Fibroblast of peridontal ligament (primary cell): ENCODE measurements around the gene ALDH4A1.

Source experiments
- DNase-seq: peaks from one replicate; pipeline ENCODE4 v3.0.0-alpha.2; 2010; ENCODE audit errors: extremely low read depth

The ALDH4A1 gene

DNA sequence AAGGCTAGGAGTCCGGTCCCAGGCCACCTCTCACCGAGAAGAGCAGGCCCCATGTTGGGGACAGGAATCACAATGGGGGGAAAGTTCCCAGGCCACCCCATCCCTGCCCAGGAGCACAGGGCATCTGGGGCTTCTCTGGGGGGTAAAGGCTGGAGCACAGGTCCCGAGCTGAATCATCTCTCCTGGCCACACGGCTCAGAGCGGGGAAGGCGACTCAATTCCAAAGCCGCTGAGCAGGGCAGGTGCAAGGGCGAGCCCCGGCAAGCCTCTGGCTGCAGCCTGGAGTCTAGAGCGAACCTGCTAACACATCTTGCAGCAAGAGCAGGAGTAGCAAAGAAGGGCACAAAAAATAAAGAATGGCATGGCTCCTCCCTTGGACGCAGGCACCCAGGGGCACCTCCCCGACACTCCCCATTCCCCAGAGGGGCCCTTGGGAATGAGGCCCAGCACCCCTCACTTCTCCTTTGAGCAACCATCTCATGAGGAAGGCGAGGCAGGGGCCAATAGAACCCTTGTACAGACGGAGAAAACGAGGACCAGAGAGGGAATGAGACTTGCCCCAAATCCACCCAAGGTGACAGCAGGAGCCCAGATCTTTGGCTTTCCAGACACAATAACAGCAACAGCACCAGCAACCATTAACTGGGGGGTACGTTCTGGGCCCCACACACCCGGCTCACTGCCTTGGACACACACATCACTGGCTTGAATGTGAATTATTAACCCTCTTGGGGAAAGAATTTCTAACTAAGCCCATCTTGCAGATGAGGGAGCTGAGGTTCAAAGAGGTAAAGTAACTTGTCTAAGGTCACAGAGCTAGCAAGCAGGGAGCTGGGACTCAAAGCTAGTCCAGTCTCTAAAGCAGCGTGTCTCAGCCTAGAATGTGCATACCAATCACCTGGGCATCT is 20.7 kb upstream of the ALDH4A1 start:
- no peak for DNase-seq

DNA sequence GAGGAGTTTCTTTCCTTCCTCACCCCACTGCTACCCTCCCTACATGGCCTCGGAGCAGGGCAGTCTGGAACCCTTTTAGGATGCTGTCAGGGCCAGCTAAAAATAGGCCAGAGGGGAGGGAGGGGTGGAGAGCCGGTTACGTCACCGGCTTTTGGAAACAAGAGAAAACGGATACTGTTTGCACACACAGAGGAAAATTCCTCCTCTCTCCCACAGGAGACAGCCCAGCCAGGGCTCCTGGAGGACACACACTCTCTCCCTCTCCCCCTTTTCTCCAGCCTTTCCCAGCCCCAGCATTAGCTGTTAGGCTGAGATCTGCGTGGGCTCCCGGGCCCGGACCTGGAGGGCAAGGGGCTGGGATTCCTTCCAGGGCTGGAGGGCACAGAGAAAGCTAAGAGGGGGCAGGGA is 20.0 kb upstream of the ALDH4A1 start:
- DNase-seq: peak; percentile 93

DNA sequence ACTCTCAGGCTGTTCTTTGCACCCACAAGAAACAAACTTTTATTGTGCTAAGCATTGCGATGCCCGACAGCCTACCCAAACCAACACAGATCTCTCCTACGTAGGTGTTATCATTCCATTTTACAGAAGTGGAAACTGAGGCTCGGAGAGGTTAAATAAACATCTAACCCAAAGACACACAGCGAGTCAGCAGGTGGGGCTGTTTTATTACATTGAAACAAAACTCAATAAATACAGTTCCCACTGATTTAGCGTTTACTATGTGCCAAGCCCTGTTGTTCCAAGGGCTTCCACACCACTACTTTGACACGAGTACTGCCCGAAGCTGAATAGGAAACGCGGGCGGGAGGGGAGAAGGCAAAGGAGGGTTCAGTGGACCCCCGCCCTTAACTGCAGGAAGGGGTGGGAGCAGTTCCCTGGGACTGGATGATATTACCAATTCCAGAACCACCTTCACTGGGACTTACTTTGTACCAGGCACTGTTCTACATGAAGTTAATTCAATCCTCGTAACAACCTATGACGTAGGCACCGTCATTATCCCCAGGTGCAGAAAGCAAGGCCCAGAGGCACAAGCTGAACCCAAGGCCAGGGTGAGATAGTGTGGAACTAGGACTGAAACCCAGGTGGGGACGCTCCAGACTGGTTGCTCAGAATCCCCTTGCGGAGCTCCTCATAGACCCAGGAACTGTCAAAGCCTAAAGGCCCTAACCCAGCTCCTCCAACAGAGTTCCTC is 19.3 kb upstream of the ALDH4A1 start:
- no peak for DNase-seq

DNA sequence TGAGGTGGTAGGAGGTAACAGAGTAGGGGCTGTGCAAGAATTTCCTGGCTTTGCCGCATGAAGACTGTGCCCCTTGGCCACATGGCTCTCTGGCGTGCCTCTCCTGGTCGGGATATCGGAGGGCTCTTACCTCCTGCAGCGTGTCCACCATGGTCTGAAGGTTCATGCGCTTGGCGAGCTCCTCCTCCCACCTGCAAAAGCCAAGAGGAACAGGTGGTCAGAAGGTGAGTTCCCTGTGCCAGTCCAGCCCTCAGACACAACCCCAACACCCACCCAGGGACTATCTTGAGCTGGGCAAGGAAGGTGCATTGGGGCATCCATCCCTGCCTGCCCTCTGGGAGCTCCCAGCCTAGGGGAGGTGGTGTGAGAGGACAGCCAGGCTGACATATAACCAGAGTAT is 18.6 kb upstream of the ALDH4A1 start:
- DNase-seq: no peak

DNA sequence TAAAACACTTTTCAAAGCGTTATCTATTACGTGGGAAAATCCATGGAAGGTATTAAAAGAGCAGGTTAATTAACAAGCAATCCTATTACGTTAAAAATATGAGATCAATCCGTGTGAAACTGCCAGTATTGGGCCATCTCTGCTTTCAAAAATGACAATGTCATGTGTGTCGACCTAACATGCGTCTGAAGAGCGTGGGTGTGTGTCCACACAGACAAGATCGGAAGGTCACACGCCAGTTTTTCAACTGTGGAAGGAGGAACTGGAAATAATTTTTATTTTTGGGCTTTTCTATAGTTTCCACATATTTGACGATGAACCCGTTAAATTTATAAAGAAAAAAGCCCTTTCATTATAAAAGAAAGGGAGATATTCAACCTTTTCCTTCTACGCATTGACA is 17.6 kb upstream of the ALDH4A1 start:
- DNase-seq: no peak

DNA sequence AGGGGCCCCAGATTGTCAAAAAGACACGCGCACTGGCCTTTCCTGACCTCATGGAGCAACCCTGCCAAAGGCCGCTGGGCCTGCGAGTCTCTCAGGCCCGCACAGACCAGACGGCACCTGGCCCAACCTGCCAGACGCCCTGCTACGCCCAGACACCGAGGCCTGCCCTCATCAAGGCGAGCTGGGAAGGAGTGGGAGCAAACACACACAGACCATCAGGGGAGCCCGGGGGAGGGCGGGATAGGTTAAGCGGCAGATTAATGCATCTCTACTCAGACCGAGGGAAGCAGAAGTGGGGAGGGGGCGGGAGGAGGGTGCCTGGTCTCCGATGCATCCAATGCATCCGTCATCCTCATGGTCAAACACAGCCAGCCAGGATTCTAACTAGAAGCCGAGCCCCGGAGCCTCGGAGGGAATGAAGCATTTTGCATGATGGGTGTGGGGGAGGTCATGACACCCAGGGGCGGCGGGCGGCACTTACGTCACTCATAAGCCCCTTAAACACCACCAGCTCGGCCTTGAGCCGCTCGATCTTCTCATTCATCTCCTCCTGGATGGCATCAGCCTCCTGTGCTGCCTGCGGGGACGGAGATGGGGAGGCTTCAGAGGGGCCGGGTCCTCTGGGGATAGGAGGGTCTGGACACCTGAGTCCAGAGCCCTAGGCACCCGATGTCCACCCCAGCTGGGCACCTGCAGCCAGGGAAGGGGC is 17.0 kb upstream of the ALDH4A1 start:
- DNase-seq: no peak

DNA sequence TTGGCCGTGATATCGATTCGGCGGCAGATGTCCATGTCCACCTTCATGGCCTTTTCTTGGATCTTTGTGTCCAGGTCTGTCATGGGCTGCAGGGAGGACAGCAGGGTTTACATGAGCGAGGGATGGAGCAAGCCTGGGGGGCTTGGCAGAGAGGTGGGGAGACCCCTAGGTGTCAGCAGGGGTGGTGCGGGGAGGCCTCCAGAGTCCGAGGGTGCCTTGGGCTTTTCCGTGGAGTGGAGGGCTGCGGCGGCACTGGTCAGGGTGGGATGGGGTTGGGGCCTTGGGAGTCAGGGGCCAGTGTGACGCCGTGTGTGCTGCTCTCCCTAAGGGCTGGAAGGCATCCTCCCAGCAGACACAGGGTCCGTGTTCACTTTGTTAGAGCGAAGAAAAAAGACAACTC is 16.1 kb upstream of the ALDH4A1 start:
- DNase-seq: no peak

DNA sequence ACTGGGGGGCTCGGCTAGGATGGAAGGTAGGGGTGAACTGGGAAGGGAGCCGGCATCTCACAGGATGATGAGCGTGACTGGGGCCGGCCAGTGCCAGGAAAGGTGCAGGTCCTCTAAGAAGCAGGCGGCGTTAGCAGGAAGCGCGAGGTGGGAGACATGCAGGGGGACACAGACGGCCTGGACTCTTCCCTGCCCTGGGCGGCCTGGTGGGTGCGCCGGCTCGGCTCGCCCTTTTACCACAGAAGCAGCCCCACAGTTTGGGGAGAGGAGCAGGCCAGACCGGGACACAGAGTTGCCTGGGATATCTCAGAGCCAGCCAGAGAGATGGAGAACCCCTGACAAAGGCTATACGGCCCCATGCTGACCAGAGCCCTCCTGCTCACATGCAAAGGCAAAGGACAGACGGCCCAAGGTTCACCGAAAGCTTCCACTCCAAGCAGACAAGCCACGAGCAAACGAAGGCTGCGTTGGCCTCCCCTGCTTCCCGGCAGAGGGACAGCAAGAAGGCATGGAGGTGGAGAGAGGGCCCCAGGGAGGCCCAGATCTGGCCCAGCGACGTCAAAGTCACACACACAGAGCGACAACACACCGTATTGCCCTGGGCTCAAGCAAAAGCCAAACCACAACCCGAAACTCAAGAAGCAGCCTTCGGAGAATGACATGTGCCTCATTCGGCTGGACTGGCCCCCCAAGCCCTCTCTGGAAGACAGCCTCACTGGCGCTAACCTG is 14.9 kb upstream of the ALDH4A1 start:
- no peak for DNase-seq

DNA sequence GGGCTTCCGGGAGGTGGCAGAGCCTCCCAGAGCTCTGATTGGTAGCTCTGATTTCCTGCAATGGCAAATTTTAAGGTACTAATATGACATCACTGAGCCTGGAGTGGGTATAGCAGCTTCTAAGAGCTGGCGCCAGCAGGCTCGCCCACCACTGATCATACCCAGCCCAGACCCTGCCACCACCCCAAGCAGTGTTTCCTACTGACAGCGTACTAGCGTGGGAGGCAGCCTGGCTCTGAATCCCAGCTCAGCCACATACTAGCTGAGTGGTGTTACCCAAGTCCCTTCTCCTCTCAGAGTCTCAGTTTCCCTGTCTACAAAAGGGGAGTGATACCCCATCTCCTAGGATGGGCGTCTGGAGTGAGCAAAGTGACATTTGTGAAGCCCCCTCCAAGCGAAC is 13.0 kb upstream of the ALDH4A1 start:
- DNase-seq: no peak

DNA sequence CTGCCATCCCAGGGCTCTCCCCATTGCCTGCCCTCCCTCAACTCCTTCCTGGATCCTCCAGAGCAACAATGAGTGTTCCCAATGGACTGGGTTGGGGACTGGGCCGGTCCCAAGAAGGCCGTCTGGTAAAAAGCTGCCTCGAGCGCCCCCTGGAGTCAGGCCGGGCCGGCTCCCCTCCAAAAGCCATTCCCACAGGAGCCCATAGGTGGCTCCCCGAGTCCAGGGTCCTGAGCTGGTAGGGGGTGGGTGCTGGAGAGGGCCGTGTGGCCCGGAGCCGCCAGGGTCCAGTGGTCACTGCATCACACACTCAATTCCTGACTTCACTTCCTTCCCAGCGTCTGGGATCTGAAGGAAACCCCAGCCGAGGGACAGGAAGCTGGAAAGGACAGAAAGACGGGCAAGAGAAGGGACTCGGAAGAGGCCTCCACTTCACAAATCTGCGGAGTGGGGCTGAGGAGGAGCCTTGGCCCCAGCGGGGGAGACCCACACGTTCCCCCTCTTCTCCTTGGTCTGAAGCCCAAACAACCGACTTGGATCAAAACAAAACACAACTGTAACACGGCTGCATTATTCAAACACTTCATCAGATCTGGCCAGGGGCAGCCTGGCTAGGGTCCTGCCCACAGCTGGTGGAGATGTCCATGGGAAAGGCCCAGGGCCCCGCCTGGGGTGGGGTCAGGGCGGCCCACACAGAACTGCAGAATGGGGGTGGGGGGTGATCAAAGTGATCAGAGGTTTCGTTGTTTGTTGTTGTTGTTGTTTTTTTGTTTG is 10.9 kb upstream of the ALDH4A1 start:
- DNase-seq: peak; percentile 65

DNA sequence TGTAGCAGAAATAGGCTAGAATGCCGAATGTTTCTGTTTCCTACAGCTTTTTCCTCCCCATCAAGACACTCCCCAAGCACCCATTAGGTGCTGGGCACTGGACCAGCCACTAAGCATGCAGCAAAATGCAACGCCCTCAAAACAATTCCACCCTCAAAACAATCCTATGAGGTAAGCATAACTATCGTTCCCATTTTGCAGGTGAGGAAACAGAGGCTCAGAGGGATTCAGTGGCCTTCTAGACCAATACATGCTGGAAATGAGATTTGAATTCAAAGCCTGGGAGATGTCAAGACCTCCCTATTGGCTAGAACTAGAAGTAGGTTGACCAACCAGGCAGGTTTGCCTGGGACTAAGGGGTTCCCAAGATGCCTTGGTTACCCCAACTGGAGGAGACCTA is 10.2 kb upstream of the ALDH4A1 start:
- no peak for DNase-seq

DNA sequence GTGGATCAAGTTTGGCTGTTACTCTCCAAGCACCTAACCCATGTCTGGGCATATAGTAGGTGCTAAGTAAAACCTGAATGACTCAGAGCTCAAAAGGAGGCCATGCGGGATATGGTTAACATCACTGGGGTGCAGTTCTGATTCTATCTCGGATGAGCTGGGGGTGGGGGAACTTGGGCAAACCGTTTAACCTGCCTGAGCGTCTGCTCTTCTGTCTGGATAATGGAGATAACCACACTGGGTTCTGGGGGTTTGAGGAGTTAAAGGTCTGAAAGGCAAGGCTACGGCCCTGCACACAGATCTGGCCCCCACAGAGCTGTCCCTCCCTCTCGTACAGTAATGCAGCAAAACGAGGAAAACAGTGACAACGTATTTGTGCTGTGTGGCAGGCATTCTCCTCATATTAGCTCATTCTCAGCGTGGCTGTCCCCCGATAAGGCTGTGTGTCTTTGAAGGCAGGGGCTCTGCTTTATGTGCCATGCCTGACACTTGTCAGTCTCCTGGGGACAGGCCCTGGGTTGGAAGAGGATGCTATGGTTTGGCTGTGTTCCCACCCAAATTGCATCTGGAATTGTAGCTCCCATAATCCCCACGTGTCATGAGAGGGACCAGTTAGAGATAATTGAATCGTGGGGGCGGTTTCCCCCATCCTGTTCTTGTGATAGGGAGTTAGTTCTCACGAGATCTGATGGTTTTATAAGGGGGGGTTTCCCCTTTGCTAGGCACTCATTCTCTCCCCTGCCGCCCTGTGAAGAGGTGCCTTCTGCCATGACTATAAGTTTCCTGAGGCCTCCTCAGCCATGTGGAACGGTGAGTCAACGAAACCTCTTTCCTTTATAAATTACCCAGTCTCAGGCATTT is 6.8 kb upstream of the ALDH4A1 start:
- no peak for DNase-seq

DNA sequence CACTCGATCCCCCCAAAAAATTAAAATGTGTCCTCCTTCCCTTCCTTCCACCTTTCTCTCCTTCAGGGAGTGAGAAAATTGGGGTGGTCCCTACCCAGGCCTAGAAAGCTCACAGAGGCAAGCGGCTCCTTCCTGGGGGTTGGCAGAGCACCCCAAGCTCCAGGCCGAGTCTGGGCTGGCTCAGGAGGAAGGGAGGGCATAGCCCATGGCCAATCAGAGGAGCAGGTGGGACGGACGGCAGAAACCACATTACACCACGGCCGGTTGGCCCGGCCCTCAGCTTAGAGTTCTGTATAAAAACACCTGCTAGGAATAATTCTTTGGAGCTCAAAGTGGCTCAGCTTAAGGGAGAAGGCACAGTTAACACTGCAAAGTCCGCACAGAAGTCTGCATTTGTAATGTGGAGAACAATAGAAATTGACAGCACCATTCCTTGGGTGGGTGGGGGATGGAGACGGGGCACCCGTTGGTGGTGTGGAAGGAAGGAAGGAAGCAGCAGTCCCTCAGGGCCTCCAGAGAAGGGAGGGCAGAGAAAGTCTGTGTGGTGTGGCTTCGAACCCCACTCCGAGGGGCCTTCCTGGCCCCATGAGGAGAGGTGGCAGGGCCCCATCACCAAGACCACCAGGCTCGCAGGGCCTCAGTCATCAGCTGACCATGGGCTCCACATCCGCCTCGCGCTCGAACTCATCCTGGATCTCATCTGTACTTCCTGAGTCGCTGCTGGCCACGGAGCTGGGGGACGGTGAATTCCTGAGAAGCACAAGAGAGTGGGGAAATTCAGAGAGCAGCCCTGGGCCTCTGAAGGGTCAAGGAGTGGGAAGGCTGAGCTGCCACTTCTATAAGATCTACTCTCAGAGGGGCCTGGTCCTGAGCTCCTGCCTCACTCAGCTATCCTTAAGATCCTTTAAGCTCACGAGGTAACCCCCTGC is 5.8 kb upstream of the ALDH4A1 start:
- DNase-seq: no peak

DNA sequence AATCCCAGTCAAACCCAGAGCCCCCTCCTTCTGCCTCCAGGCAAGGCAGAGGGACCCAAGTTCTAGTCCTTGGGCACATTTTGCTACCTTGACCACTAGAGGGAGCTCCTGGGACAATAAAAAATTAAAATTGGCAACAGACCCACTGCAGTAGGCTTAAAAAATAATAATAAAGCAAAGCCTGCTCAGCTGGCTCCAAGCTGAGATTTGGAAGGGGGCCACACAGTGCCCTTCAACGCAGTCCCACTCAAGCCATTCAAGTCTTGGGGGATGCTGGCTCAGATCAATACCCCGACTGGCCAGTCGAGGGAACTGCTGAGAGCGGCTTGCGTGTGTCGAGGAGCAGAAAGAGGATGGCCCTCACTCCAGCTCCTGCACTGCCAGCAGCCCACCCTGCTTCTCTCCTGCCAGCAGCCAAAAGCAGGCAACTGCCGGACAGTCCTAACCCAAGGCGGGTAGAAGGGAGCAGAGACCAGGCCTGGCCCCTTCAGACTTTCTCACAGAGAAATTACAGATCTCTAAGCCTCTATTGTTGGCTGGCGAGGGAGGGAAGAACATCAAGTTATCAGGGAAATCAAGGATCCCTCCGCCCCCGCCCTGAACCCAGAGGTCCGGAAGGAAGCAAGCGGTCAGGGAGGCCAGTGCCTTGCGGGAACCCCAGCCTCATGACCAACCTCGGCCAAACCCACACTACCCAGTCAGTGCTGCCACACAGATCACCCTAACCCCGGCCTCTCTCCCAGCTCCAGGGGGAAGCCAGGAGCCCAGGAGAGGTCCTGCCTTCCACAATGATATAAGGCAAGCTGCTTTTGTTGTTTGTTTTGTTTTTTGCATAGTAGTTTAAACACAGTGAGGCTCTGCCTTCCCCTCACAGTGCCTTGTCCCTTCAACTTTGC is 4.9 kb upstream of the ALDH4A1 start:
- peak; percentile 79 for DNase-seq

DNA sequence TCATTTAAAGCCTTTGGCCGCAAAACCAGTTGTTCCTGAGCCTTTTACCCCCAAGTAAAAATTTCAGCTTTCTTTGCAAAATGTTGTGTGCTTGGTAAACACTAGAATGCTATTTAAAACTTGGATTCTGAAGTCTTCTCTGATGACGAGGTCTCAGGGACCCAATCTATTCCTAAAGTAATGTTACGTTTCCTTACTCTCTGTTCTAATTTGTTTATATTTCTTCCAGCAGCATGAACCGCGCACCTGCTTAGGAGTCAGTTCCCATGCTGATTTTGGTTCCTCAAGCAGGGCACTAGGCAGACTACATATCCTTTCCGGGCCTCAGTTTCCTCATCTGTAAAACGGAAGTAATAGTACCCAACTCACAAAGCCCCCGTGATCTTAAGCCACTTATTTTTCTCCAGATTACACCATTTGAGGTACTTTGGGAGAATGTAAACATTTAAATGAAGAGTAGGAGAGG is 969 bp upstream of the ALDH4A1 start:
- no peak for DNase-seq

DNA sequence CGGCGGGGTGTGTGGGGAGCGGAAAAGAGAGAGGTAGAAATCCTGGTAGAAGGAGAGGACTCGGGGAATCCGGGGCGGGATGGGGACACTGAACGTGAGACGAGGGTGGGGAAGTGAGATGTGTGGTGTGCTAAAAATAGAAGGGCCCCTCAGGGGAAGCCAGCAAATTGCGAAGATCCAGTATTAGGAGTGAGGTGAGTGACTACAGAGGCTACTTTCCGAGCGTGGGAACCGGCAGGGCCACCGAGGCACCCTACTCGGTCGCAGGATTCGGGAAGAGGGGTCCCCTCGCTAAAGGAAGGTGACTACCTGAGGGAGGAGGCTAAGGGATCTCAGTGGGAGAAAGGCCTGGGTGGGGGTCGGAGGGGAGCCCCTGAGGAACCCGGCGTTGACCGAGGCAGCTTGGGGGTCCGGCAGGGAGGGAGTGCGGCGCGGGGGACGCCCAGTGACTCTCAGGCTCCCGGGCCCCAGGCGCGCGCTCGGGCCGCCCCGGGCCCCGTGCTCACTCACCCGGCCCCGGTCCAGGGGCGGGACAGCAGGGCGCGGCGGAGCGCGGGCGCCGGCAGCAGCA is 318 bp downstream of the ALDH4A1 start:
- no peak for DNase-seq

DNA sequence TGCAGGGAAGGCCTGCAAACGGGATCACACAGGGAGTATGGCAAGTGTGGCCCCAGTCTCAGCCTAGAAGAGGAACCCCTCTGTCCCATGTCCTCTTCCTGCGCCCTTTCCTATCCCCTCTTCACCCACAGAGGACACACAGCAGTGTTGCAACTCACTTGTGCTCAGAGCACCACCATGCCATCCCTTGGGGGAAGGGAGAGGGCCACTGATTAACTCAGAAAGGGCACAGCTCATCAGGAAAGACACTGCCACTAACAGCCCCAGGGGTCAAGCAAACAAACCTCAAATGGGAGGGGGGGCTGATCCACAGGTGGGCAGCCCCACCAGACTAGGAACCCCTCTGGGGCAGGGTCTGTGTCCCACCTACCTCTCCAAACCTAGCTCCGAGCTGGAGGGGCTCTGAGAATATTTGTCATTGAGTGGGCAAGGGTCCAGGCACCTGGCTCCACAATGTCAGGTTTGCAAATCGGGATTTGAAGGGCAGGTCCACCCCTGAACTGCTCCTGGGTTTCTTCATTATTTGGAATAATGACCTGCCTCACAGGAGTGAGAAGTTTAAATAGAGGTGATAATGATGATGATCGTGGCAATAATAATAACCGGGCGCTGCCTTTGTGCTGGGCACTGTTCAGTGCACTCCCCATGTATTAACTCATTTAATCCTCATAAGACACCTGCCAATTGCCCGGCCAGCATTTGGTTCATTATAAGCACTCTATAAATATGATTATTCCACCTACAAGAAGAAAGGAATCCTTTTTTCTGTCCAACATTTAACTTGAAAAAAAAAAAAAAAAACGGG is 1.0 kb downstream of the ALDH4A1 start:
- DNase-seq: no peak
